DMS 273 treated with DMSO at 0.1 percent for 48 hours (cell line): ENCODE data around the gene EML5.
A peak's percentile ranks its signal among the peaks of the same experiment; 100 is the strongest.
"Not testable (repeated sequence)": the region's sequence is repeated elsewhere in the genome, so short reads cannot be mapped to it uniquely, and the experiment has no call there.

Experiments
- DNase-seq: peaks from one replicate; lab custom pipeline; 2025; lab: John Stamatoyannopoulos, UW

EML5 gene

GRCh38 chr14:88802596-88802995, 9.8 kb upstream of the EML5 start:
- no peak for DNase-seq

GRCh38 chr14:88799522-88799921, 6.8 kb upstream of the EML5 start:
- no peak for DNase-seq

- DNase-seq: peak; percentile 84
Measured at GRCh38 chr14:88798156-88798555, 5.4 kb upstream of the EML5 start.

GRCh38 chr14:88793259-88793625, 489 bp upstream of the EML5 start:
- DNase-seq: no peak

GRCh38 chr14:88791629-88792472, 902 bp downstream of the EML5 start:
- DNase-seq: no peak

- DNase-seq: no peak
Measured at GRCh38 chr14:88791252-88791621, 1.5 kb downstream of the EML5 start.

- DNase-seq: no peak
Measured at GRCh38 chr14:88790501-88791251, 2.1 kb downstream of the EML5 start.

GRCh38 chr14:88789573-88789972, 3.2 kb downstream of the EML5 start:
- DNase-seq: not testable (repeated sequence)

GRCh38 chr14:88786715-88787114, 6.0 kb downstream of the EML5 start:
- DNase-seq: no peak

GRCh38 chr14:88785911-88786310, 6.8 kb downstream of the EML5 start:
- DNase-seq: no peak

- DNase-seq: no peak
Measured at GRCh38 chr14:88775532-88775931, 17.2 kb downstream of the EML5 start.

GRCh38 chr14:88770736-88771135, 22.0 kb downstream of the EML5 start:
- no peak for DNase-seq

GRCh38 chr14:88765130-88765529, 27.6 kb downstream of the EML5 start:
- no peak for DNase-seq

GRCh38 chr14:88753873-88754272, 38.9 kb downstream of the EML5 start:
- DNase-seq: no peak

GRCh38 chr14:88750945-88751344, 41.8 kb downstream of the EML5 start:
- no peak for DNase-seq

GRCh38 chr14:88750413-88750812, 42.3 kb downstream of the EML5 start:
- DNase-seq: no peak

GRCh38 chr14:88749139-88749538, 43.6 kb downstream of the EML5 start:
- DNase-seq: no peak

GRCh38 chr14:88748288-88748687, 44.5 kb downstream of the EML5 start:
- DNase-seq: no peak

- DNase-seq: no peak
Measured at GRCh38 chr14:88746052-88746451, 46.7 kb downstream of the EML5 start.

GRCh38 chr14:88737245-88737644, 55.5 kb downstream of the EML5 start:
- DNase-seq: no peak

GRCh38 chr14:88733121-88733520, 59.6 kb downstream of the EML5 start:
- no peak for DNase-seq

- DNase-seq: no peak
Measured at GRCh38 chr14:88729159-88729558, 63.6 kb downstream of the EML5 start.

- no peak for DNase-seq
Measured at GRCh38 chr14:88727057-88727456, 65.7 kb downstream of the EML5 start.

- DNase-seq: no peak
Measured at GRCh38 chr14:88710709-88711108, 82.0 kb downstream of the EML5 start.
